HG03558 (cell line): ENCODE measurements around the gene SNAPC4.
A peak's percentile ranks its signal among the peaks of the same experiment; 100 is the strongest.
"Not testable (repeated sequence)": the region's sequence is repeated elsewhere in the genome, so short reads cannot be mapped to it uniquely, and the experiment has no call there.

Experiments
- ATAC-seq: cut with Tn5 transposase; IDR thresholded peaks from one replicate; pipeline ENCODE4 v1.9.1; 2021; ENCODE audit warnings: moderate number of reproducible peaks; ENCODE audit not compliant: unreplicated experiment; ENCODE audit errors: extremely low read depth

SNAPC4 gene

GRCh38 chr9:136412962-136413361 is 13.0 kb upstream of the SNAPC4 start:
- no peak for ATAC-seq

GRCh38 chr9:136411378-136411777 is 11.4 kb upstream of the SNAPC4 start:
- ATAC-seq: no peak

DNA sequence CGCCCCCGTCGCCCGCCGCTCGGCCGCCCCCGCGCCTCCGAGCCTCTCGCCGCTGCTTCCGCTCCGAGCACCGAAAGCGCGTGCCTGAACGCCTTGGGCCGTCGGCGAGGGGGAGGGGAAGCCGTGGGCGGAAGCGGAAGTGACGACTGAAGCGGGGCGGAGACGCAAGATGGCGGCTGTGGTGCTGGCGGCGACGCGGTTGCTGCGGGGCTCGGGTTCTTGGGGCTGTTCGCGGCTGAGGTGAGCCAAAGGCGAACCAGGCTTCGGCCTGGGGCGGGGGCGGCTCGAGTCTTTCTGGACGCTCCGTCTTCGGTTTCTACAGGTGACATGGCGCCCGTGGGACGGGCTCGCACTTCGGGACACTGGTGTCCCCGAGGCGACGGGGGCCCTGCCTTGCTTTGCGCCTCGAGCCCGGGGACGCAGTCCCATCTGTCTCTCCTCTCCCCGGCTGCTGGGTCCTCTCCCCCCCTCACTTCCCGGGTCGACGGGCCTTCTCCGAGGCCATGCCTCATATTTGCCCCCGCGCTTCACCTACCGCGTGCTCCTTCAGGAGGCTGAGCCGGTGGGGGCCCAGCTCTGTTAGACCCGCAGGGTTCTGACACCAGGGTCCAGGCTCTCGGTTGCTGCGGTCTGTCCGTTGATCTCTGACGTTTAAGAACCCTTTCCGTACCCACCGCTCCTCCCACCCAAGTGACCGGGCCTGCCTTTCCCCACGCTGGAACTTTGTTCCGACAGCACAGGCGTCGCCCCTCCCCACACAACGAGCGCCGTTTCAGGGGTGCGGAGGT is 10.7 kb upstream of the SNAPC4 start, which contains the start of the genes ENTR1 and PMPCA:
Gene ENTR1 (minus strand): TSS at position 115 of the 788 bp plus-strand sequence. CDS start 217 bp downstream, outside the sequence.
Gene PMPCA (plus strand): TSS at position 159 of the 788 bp plus-strand sequence. CDS start 11 bp downstream, at position 170.
- peak; percentile 48 for ATAC-seq

DNA sequence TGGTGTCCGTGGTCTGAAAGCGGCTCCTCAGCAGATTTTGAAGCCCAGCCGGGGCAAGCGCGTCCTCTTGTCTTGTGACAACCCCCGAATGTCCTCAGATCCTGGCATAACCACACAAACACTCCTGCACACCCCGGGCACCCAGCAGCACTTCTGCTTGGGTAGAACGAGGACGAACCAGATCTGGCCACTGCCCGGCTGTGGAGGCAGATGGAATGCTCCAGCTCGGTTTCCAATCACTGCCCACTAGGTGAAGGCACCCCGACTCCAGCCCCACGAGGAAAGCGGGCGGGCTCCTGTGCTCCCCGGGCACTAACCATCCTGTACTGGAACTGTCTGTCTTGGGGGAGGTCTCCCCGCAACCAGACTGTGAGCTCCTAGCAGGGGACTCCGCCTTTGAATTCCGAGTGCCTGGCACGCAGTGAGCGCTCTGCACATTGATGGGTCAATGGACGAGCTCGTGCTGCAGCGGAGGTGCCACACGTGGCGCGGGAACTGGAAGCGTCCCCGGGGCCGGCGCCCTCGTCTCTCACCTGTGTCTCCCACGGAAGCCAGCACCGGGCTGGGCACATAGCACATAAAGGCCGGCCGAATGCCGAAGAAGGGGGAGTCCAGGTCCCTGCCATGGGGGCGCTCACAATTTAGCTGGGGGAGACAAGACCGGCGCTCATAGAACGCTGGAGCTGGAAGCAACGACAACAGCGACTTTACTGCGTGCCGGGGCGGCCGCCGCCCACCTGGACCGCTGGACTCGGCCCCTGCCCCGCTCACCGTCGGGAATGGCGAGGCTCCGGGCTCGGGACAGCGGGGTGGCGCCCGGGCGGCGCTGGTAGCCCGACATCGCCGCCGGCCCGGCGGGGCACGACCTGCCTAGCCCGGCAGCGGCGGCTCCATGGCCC is 9.8 kb upstream of the SNAPC4 start:
- no peak for ATAC-seq

- no peak for ATAC-seq
These were observed 7.9 kb upstream of the SNAPC4 start for GRCh38 chr9:136407911-136408310.

- not testable (repeated sequence) for ATAC-seq
These were observed 7.1 kb upstream of the SNAPC4 start for GRCh38 chr9:136407061-136407460.

DNA sequence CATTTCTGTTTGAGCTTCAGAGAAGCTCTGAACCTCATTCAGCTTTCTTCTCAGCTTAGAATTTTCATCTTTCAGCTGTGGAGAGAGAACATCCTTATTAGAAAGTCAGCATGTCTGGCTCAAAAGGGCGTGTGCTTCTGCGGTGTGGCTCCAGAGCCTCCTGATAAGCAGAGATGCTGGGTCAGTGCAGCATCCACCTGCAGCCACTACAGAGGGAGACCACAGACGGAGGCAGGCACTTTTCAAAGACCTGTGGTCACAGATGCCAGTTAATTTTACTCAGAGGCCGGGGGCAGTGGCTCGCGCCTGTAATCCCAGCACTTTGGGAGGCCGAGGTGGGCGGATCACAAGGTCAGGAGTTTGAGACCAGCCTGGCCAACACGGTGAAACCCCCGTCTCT is 5.9 kb upstream of the SNAPC4 start:
- ATAC-seq: not testable (repeated sequence)

GRCh38 chr9:136405481-136405880 is 5.5 kb upstream of the SNAPC4 start:
- ATAC-seq: no peak

- no peak for ATAC-seq
These were observed 4.8 kb upstream of the SNAPC4 start for GRCh38 chr9:136404801-136405136.

- no peak for ATAC-seq
These were observed 4.2 kb upstream of the SNAPC4 start for GRCh38 chr9:136403915-136404800.

- no peak for ATAC-seq
These were observed 3.6 kb upstream of the SNAPC4 start for GRCh38 chr9:136403538-136403914.

GRCh38 chr9:136402067-136402466 is 2.1 kb upstream of the SNAPC4 start:
- ATAC-seq: no peak

GRCh38 chr9:136401173-136401922 is 1.4 kb upstream of the SNAPC4 start:
- no peak for ATAC-seq

DNA sequence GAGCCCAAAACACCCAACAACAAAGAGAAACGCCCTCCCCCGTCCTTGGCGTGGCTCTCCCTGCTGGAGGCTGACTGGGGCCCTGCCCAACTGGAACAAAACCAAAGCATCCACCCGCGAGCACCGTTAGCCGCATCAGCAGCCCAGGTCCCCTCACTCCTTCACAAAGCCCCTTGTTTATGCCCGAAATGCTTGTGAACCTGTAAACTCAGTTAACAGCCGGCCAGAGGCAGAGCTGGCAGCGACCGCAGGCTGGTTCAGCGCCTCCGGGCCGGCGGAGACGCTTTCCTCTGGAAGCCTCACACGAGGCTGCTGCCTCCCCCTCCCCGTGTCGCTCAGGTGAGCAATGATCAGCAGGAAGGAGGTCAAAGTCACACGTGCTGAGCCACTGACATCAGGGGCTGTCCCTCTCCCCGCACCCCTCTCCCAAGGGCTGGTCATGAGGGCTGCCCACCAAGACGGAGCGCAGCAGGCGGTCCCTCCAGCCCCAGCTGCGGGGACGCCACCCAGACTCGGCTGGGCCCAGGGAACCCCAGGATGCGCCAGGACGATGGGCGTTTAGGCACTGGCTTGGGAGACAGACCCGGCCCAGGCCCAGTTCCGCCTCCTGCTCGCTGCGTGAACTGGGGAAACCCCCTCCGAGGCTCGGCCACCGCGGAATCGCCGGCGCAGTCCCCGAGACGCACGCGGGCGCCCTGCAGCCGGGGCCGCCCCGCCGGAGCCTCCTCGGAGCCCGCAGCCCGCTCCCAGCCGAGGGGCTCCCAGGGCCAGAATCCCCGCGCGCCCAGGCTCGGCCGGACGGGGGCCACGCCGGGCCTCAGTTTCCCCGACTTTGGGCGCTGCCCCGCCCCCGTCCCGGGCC is 563 bp downstream of the SNAPC4 start:
- ATAC-seq: peak; percentile 16

DNA sequence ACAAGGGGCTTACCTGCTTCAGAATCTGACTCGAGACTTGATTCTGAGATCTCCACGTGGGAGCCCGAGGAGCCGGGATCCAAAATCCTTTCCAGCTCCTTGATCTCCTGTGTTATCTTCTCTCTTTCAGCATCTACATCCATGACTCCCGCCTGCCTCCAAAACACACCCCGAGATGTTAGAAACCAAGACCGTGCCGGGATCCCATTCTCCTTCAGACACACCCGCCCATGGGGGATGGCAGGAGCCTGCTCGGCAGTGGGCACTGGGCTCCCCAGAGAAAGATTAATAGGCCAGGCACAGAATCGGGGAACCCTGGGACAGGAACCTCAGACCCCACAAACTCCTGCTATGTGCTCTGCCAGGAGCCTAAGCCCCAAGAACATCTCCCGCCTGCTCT is 1.7 kb downstream of the SNAPC4 start:
- ATAC-seq: no peak

DNA sequence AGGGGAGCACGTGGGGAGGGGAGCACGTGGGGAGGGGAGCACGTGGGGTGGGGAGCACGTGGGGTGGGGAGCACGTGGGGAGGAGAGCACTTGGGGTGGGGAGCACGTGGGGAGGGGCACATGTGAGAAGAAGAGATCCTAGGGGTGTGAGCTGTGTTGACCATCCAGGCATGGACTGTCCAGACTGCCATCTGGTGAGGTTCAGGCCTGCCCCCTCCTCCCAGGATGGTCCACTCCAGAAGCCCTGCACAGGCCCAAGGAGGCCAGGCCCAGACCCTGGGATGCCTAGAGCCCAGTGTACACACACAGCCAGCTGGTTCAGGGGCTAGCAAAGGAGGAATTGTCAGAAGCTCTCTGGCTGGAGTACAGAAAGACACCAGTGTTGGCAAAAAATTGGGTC is 2.3 kb downstream of the SNAPC4 start:
- no peak for ATAC-seq

- no peak for ATAC-seq
These were observed 3.8 kb downstream of the SNAPC4 start for GRCh38 chr9:136396219-136396515.

GRCh38 chr9:136395345-136396218 is 4.4 kb downstream of the SNAPC4 start:
- no peak for ATAC-seq
